A549 treated with ZK216348 at 1 μM for 4 hours (cell line): ENCODE measurements around the gene WSCD2. TPM values are rescaled to one million over a fixed set of nuclear protein-coding genes. Genes with fewer than 3 reads are reported as not detected.

Experiments used
- total RNA-seq: library from RNA; stranded (reverse); fragments of 200-300 nt; extraction: Qiagen RNA extraction; gene quantifications from 5 replicates; pipeline ENCODE4 v1.2.3, GENCODE V29; 2022; ENCODE audit warnings: low read depth

WSCD2 gene
- not detected in 5 replicates for total RNA-seq

DNA sequence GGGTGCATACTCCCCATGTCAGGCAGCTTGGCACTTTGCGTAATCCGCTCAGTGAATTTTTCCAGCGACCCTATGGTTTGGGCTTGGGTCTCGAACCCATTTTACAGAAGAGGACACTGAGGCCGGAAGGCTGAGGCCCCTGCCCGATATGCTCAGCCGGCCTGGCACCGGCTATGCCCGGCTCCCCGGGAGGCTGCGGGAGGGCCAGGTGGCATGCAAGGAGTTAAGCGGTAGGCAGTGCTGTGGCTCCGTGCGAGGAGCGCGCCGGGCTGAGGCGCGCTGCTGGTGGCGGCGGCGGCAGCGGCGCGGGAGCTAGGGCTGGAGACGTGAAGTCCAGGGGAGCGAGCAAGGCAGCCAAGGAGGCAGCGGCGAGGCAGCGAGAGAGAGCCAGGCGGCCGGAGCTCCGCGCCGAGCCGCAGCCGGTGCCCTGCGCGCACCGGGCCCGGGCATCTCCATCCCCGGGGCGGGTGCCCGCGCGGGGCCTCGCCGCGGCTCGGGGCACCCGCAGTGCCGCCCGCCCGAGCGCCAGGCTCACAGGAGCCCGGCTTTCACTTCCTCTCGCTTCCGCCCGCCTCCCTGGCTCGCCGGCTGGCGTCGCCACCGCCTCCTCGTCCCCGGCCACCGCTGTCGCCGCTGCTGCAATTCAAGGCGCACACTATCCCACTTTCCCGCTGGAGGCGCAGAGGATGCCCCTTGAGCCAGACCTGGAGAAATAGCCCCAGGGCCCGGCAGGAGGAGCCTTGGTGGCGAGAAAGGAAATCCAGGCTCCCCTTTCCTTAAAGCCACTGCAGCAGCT lies at the start of gene WSCD2:
Gene WSCD2 (plus strand): TSS at position 272 of the 796 bp plus-strand sequence. CDS start 66,545 bp downstream, outside the sequence.

Other genes with a start within 250 kb of the WSCD2 start
- not detected in 5 replicates for gene CMKLR1, start 210.0 kb downstream of the WSCD2 start, total RNA-seq